Measurements from ENCODE around the gene TCFL5. TPM values are rescaled to one million over a fixed set of nuclear protein-coding genes. Genes with fewer than 3 reads are reported as not detected.

The TCFL5 gene
- total RNA-seq, 1 donor from 2014 or later: 1.1 TPM

DNA sequence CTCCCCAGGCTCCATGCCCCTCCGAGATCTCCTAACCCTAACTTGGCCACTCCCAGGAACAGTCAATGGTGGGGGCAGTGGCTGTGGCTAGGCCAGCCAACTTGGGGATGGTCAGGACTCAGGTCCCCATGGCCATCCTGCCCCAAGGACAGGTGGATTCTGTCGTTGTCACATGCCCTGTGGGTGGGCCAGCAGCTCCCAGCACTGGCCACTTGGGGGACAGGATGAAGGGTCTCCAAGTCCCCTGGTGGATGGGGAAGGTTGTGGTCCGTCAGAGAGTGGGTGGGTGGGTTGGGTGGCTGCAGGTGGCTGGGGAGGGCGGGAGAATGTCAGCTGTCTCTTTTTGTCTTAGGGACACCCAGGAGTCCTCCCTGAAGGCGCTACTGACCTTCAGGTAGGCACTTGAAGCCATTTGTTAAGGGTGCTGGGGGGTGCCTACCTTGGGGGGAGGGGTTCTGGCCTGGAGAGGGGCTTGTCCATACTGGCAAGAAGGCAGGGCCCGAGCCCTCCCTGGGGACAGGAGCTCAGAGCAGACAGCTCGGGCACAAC is 39.3 kb downstream of the TCFL5 start:
- Histone ChIP-seq H3K9me3 (no peaks in the 10 kb centered on the region), H3K4me3 (no peak overlapping the region), H3K27ac (no peak overlapping the region), H3K4me1 (peaks cover 16 to 35% of the 10 kb centered on the region in 2 donors), H3K27me3 (peaks cover under 1% of the 10 kb centered on the region), H3K36me3 (no peaks in the 10 kb centered on the region)
- intact Hi-C loops (cut with DNase I): no loop called here
- TF ChIP-seq, protein P1, sequence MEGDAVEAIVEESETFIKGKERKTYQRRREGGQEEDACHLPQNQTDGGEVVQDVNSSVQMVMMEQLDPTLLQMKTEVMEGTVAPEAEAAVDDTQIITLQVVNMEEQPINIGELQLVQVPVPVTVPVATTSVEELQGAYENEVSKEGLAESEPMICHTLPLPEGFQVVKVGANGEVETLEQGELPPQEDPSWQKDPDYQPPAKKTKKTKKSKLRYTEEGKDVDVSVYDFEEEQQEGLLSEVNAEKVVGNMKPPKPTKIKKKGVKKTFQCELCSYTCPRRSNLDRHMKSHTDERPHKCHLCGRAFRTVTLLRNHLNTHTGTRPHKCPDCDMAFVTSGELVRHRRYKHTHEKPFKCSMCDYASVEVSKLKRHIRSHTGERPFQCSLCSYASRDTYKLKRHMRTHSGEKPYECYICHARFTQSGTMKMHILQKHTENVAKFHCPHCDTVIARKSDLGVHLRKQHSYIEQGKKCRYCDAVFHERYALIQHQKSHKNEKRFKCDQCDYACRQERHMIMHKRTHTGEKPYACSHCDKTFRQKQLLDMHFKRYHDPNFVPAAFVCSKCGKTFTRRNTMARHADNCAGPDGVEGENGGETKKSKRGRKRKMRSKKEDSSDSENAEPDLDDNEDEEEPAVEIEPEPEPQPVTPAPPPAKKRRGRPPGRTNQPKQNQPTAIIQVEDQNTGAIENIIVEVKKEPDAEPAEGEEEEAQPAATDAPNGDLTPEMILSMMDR (IDR thresholded peaks at IDR 0.05): no peak
- DNase-seq (ENCODE audit: low spot score in 2 of 2): no peak

DNA sequence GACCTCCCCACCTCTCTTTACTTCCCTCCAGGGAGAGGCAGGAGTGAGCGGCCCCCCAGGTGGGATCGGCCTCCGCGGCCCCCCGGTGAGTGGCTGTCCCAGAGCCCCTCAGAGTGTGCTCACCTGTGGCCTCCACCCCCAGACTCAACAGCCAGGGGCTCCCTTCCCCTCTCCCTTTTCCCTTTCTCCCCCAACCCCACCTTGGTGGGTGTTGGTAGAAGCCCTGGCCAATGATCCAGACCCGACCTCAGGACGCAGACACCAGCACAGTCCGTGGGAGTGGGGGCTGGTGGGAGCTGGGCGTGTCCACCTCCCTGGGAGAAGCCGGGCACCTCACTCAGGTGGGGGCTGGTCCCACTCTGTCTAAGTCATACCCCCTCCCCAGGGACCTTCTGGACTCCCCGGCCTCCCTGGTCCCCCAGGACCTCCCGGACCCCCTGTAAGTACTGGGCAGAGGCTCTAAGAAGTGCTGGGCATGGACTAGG is 39.9 kb downstream of the TCFL5 start:
- intact Hi-C loops (cut with DNase I): no loop called here
- H3K4me1 ChIP-seq: peaks cover 17 to 35% of the 10 kb centered on the region in 2 donors

DNA sequence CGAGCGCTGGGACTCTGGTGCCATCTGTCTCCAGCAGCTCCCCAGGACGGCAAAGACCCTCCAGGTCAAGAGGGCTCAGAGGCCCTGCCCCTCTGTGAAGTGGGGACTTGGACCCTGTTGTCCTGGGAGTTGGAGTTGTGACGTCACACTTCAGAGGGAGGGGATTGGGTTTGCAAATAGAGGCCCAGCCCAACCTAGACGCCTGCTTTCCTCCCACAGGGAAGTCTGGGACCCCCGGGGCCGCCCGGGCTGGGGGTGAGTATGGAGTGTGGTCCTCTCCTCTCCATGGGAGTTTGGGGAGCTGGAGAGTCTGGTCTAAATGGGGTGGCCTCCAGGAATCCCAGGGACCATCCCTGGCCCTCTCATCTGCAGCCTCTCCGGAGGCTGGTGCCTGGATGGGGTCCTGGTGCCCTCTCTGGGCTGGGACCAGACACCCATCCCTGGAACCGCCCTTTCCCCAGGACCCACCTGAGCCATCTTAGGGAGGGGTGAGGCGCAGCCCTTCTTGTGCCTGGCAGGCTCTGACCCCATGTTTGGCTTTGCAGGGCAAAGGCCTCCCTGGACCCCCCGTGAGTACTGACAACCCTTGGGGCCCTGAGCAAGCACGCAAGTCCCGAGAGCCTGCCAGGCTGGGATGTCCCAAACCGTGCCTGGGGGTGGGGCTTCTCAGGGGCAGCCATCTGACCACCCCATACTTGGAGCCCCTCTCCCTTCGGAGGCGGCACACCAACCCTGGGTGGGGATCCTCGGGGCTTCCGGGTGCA is 40.5 kb downstream of the TCFL5 start:
- intact Hi-C loops (cut with DNase I): no loop called here
- H3K9me3 ChIP-seq: no peaks in the 10 kb centered on the region
- no peak overlapping the region for H3K27ac ChIP-seq
- no peak for DNase-seq (ENCODE audit: low spot score in 2 of 2)
- TF ChIP-seq, protein P1 (IDR thresholded peaks at IDR 0.05): no peak
- H3K4me3 ChIP-seq: no peak overlapping the region
- no peaks in the 10 kb centered on the region for H3K36me3 ChIP-seq
- H3K4me1 ChIP-seq: peaks cover 24 to 40% of the 10 kb centered on the region in 2 donors
- peaks cover 11% of the 10 kb centered on the region for H3K27me3 ChIP-seq

More for the DNA sequence above, 39.9 kb downstream of the TCFL5 start:
- no peaks in the 10 kb centered on the region for H3K36me3 ChIP-seq
- H3K27me3 ChIP-seq: peaks cover 5% of the 10 kb centered on the region
- no peak overlapping the region for H3K4me3 ChIP-seq
- no peaks in the 10 kb centered on the region for H3K9me3 ChIP-seq
- TF ChIP-seq, protein P1 (IDR thresholded peaks at IDR 0.05): no peak
- H3K27ac ChIP-seq: no peak overlapping the region
- no peak for DNase-seq (ENCODE audit: low spot score in 2 of 2)

DNA sequence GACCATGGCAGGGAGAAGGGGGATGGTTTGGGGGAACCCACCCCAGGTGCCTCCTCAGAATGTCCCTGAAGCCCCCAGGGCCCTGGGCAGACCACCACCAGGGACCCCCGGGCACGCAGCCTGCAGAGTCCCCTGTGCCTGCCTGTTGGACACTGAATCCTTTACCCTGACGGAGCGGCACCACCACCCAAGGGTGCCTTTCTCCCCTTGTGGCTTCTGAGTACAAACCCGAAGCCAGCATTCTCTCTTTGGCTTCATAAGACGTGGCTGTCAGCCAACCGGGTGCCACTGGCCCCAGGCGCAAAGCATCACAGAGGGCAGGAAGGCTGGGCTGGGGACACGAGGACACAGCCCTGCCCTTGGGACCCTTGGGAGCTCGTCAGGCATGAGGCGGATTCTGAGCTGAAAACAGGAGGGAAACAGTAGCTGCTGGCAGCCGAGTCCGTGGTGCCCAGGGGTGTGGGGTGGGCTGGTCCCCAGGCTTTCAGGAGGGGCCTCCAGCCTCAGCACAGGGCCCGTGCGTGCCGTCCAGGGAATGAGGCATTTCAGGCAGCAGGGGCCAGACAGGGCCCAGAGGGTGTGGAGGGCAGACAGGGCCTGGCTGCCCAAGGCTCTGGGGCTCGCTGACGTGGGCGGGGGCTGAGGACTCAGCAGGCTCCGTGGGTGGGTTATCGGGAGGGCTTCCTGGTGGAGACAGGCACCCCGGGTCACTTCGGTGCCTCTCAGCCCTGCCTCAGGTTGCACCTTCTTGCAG is 41.2 kb downstream of the TCFL5 start:
- Histone ChIP-seq H3K36me3 (no peaks in the 10 kb centered on the region), H3K9me3 (no peaks in the 10 kb centered on the region), H3K27me3 (peaks cover 17% of the 10 kb centered on the region), H3K4me1 (peaks cover 27 to 46% of the 10 kb centered on the region in 2 donors), H3K4me3 (no peak overlapping the region), H3K27ac (no peak overlapping the region)
- no peak for DNase-seq (ENCODE audit: low spot score in 2 of 2)
- intact Hi-C loops (cut with DNase I): no loop called here
- TF ChIP-seq, protein P1 (IDR thresholded peaks at IDR 0.05): no peak

DNA sequence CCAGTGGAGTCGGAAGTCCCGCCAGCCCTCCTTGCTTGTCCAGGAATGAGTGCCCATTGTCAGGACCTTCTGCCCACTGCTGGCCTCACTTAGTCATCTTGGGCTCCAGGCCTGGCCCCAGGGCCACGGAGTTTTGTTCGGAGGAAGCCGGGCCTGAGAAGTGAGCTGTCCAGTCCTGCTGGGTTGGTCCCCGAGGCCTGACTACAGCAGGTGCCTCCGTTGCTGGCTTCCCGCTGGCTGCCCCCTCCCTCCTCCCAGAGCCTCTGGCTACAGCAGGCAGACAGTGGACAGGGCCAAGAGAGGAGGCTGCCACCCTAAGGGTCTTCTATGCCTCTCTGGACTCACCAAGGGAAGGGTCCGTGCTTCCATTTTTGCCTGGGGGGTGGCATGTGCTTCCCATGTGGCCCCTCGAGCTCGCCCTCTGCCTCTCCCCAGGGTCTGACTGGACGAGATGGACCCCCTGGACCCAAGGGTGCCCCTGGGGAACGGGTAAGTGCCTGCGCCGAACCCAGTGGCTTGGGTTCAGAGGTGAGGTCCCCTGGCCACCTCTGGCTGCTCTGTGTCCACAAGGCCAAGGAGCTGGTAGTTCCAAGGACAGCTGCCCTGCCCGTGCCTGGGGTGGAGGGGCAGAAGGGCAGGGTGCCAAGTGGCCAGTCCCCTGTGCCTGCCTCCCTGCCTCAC is 42.0 kb downstream of the TCFL5 start:
- Histone ChIP-seq H3K4me1 (peaks cover 26 to 47% of the 10 kb centered on the region in 2 donors), H3K36me3 (no peaks in the 10 kb centered on the region), H3K9me3 (no peaks in the 10 kb centered on the region), H3K27me3 (peaks cover 17% of the 10 kb centered on the region), H3K27ac (peak overlapping the region; percentile 1 to 5), H3K4me3 (no peak overlapping the region)
- intact Hi-C loops (cut with DNase I): no loop called here
- TF ChIP-seq, protein P1 (IDR thresholded peaks at IDR 0.05): no peak
- DNase-seq (ENCODE audit: low spot score in 2 of 2): no peak
